ENCODE data around the gene ZNF683.

- TF ChIP-seq POLR2A (IDR thresholded peaks at IDR 0.05): no peak
- no peak for TF ChIP-seq POLR2AphosphoS5 (IDR thresholded peaks at IDR 0.05)
- no peak for TF ChIP-seq EP300 (IDR thresholded peaks at IDR 0.05)
- TF ChIP-seq CTCF (IDR thresholded peaks at IDR 0.05): no peak
These were observed 42.3 kb downstream of the ZNF683 start for GRCh38 chr1:26330276-26330675.

All from upper lobe of left lung (tissue), 4 donors.